Central memory CD8-positive, alpha-beta T cell (primary cell): ENCODE results near the gene C19orf53.
"Not testable (repeated sequence)": the region's sequence is repeated elsewhere in the genome, so short reads cannot be mapped to it uniquely, and the experiment has no call there.

Experiments used
- ATAC-seq: fragments of 150-1000 bp; cut with Tn5 transposase; replicated peaks from 2 replicates; pipeline ENCODE4 v1.10.0; 2022; ENCODE audit warnings: mild to moderate bottlenecking, moderate FRiP score, moderate number of reproducible peaks; ENCODE audit not compliant: poor library complexity, severe bottlenecking; ENCODE audit errors: extremely low read depth
- DNase-seq, 2 donors: peaks; one replicate each; pipeline ENCODE4 v3.0.0; 2021; ENCODE audit warnings: low spot score in 2 of 2
- H3K27ac Mint-ChIP-seq: one replicate; pipeline ENCODE4 v1.8.0; 2022; ENCODE audit warnings: low read depth, mild to moderate bottlenecking, moderate library complexity, mixed read lengths
- H3K27me3 Mint-ChIP-seq: one replicate; pipeline ENCODE4 v1.8.0; 2022; ENCODE audit warnings: mixed read lengths
- H3K36me3 Mint-ChIP-seq: one replicate; pipeline ENCODE4 v1.8.0; 2022; ENCODE audit warnings: mild to moderate bottlenecking, moderate library complexity, mixed read lengths; ENCODE audit not compliant: insufficient read depth
- H3K4me1 Mint-ChIP-seq: one replicate; pipeline ENCODE4 v1.8.0; 2022; ENCODE audit warnings: mixed read lengths
- H3K4me3 Mint-ChIP-seq: one replicate; pipeline ENCODE4 v1.8.0; 2022; ENCODE audit warnings: mild to moderate bottlenecking, moderate library complexity, mixed read lengths
- H3K9me3 Mint-ChIP-seq: one replicate; pipeline ENCODE4 v1.8.0; 2022; ENCODE audit warnings: mixed read lengths

C19orf53 gene

GRCh38 chr19:13765395-13766094, 8.7 kb upstream of the C19orf53 start:
- peak overlapping the region; percentile 94 for H3K27ac Mint-ChIP-seq
- no peaks in the 10 kb centered on the region for H3K27me3 Mint-ChIP-seq
- H3K9me3 Mint-ChIP-seq: no peaks in the 10 kb centered on the region
- ATAC-seq (no peak), DNase-seq (no peak)
- H3K36me3 Mint-ChIP-seq: peaks cover 25% of the 10 kb centered on the region
- H3K4me3 Mint-ChIP-seq: peak overlapping the region; percentile 88
- peaks cover 15% of the 10 kb centered on the region for H3K4me1 Mint-ChIP-seq

- Mint-ChIP-seq H3K9me3 (no peaks in the 10 kb centered on the region), H3K27me3 (no peaks in the 10 kb centered on the region), H3K4me1 (peaks cover 15% of the 10 kb centered on the region), H3K4me3 (peak overlapping the region; percentile 88), H3K36me3 (peaks cover 25% of the 10 kb centered on the region), H3K27ac (peak overlapping the region; percentile 94)
- DNase-seq (no peak), ATAC-seq (no peak)
Observed at GRCh38 chr19:13766095-13766481, 8.2 kb upstream of the C19orf53 start.

DNA sequence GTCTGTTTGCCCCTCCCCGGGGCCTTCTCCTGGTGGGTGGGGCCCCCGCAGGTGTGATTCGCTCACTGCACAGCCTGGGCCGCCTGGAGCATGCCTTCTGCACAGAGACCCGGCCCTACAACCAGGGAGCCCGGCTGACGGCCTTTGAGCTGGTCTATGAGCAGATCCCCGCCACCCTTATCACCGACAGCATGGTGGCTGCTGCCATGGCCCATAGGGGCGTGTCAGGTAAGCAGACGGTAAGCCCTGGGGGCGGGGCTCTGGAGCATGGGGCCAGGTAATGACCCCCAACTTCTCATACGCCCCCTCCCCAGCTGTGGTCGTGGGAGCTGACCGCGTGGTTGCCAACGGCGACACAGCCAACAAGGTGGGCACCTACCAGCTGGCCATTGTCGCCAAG, 5.7 kb upstream of the C19orf53 start:
- DNase-seq: no peak
- no peaks in the 10 kb centered on the region for H3K9me3 Mint-ChIP-seq

DNA sequence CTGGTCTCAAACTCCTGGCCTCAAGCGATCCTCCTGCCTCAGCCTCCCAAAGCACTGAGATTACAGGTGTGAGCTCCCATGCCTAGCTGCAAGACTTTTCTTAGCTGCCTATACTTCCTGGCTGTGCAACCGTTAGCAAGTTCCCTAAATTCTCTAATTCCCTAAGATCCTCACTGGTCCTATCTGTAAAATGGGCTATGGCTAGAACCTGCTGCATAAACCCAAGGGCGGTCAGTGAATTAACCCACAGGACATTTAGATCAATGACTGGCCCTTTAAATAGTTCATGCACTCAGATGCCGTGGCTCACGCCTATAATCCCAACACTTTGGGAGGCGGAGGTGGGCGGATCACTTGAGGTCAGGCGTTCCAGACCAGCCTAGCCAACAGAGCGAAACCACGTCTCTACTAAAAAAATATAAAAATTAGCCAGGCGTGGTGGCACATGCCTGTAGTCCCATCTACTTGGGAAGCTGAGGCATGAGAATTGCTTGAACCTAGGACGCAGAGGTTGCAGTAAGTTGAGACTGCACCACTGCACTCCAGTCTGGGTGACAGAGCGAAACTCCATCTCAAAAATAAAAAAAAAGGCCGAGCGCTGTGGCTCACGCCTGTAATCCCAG, 4.1 kb upstream of the C19orf53 start:
- ATAC-seq (no peak), DNase-seq (no peak)
- Mint-ChIP-seq H3K27me3 (no peaks in the 10 kb centered on the region), H3K27ac (no peak overlapping the region), H3K4me3 (no peak overlapping the region), H3K36me3 (peaks cover 29% of the 10 kb centered on the region), H3K4me1 (peaks cover 26% of the 10 kb centered on the region), H3K9me3 (no peaks in the 10 kb centered on the region)

More for the DNA sequence above, 5.7 kb upstream of the C19orf53 start:
- Mint-ChIP-seq H3K36me3 (peaks cover 25% of the 10 kb centered on the region), H3K27ac (no peak overlapping the region), H3K4me3 (no peak overlapping the region), H3K27me3 (no peaks in the 10 kb centered on the region), H3K4me1 (peaks cover 15% of the 10 kb centered on the region)
- ATAC-seq: no peak

DNA sequence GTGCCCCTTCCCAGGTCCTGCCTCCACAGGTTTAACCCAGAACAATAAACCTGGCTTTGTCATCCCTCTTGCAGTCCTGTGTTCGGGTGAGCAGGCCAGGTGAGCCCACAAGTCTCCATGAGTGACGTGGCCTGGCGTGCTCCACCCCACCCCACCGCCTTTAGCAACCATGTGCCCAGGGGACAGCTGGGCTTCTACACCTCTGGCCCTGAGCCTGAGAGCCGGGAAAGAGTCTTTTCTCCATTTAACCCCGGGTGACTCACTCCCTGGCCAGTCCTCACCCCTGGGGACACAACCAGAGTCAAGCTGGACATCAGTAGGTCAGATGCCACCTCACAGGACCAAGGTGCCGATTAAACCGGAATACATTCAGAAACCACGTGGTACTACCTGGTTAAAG, 4.1 kb downstream of the C19orf53 start:
- no peak for DNase-seq
- Mint-ChIP-seq H3K27ac (no peak overlapping the region), H3K36me3 (peaks cover 18% of the 10 kb centered on the region), H3K9me3 (no peaks in the 10 kb centered on the region), H3K4me3 (no peak overlapping the region), H3K27me3 (no peaks in the 10 kb centered on the region), H3K4me1 (peaks cover 30% of the 10 kb centered on the region)
- no peak for ATAC-seq

DNA sequence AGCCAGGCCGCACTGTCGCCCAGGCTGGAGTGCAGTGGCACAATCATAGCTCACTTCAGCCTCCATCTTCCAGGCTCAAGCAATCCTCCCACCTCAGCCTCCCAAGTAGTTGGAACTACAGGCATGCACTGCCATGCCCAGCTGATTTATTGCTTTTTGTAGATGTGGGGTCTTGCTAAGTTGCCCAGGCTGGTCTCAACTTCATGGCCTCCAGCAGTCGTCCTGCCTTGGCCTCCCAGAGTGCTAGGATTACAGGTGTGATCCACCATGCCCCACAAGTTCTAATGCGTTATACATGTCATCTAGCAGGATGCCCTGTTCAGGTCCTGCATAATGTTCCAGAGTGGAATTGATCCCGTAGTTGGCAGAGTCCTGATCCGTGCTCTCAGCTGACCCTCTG, 4.6 kb downstream of the C19orf53 start:
- no peaks in the 10 kb centered on the region for H3K27me3 Mint-ChIP-seq
- H3K4me3 Mint-ChIP-seq: no peak overlapping the region
- H3K4me1 Mint-ChIP-seq: peaks cover 30% of the 10 kb centered on the region
- no peak overlapping the region for H3K27ac Mint-ChIP-seq
- DNase-seq (no peak), ATAC-seq (no peak)
- no peaks in the 10 kb centered on the region for H3K9me3 Mint-ChIP-seq
- H3K36me3 Mint-ChIP-seq: peaks cover 18% of the 10 kb centered on the region

- H3K27ac Mint-ChIP-seq, H3K27me3 Mint-ChIP-seq, H3K9me3 Mint-ChIP-seq, H3K4me3 Mint-ChIP-seq, ATAC-seq, DNase-seq: not testable (repeated sequence)
- Mint-ChIP-seq H3K4me1 (peaks cover 23% of the 10 kb centered on the region), H3K36me3 (peaks cover 15% of the 10 kb centered on the region)
Observed at GRCh38 chr19:13779794-13780193, 5.5 kb downstream of the C19orf53 start.

GRCh38 chr19:13781547-13781946, 7.3 kb downstream of the C19orf53 start:
- Mint-ChIP-seq H3K4me3 (no peak overlapping the region), H3K9me3 (no peaks in the 10 kb centered on the region), H3K36me3 (peaks cover 9% of the 10 kb centered on the region), H3K27ac (no peak overlapping the region), H3K27me3 (no peaks in the 10 kb centered on the region), H3K4me1 (peaks cover 13% of the 10 kb centered on the region)
- DNase-seq: no peak
- ATAC-seq: no peak

GRCh38 chr19:13782537-13782936, 8.3 kb downstream of the C19orf53 start:
- H3K4me3 Mint-ChIP-seq: no peak overlapping the region
- H3K27ac Mint-ChIP-seq: no peak overlapping the region
- no peaks in the 10 kb centered on the region for H3K9me3 Mint-ChIP-seq
- peaks cover 9% of the 10 kb centered on the region for H3K36me3 Mint-ChIP-seq
- ATAC-seq (no peak), DNase-seq (no peak)
- no peaks in the 10 kb centered on the region for H3K27me3 Mint-ChIP-seq
- peaks cover 12% of the 10 kb centered on the region for H3K4me1 Mint-ChIP-seq

- Mint-ChIP-seq H3K27ac (peak overlapping the region; percentile 36), H3K36me3 (peaks cover 9% of the 10 kb centered on the region), H3K4me1 (peaks cover 21% of the 10 kb centered on the region), H3K9me3 (no peaks in the 10 kb centered on the region), H3K27me3 (no peaks in the 10 kb centered on the region), H3K4me3 (no peak overlapping the region)
- ATAC-seq (no peak), DNase-seq (no peak)
Observed at GRCh38 chr19:13783565-13784500, 9.6 kb downstream of the C19orf53 start.

DNA sequence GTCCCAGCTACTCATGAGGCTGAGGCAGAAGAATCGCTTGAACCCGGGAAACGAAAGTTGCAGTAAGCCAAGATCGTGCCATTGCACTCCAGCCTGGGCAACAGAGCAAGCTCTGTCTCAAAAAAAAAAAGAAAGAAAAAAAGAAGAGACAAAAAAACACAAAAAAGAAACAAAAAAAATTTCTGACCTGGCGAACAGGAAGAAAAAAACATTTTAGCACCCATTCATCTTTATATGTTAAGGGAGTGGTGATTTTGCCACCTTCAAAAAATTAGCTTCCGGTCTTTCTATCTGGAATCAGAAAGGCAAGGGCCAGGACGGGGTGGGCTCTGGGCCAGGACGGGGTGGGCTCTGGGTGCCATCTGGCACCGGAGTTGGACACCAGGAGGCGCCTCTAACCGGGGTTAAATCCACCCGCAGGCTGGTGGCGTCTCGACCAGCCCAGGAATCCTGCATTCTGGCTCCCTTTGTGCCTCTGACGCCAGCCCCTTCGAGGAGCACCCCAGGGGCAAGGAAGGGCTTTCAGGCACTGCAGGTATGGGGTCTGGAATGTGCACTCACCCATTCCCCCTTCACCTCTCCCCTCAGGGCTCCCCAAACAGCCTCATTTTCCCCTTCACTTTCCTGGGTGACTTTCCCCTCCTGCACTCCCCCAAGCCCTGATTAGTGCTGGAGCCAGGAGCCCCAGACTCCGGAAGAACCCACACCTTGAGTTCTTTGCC, 10.6 kb downstream of the C19orf53 start:
- Mint-ChIP-seq H3K4me3 (peak overlapping the region; percentile 32), H3K9me3 (no peaks in the 10 kb centered on the region), H3K36me3 (peaks cover 7% of the 10 kb centered on the region), H3K27ac (peak overlapping the region; percentile 89), H3K4me1 (peaks cover 26% of the 10 kb centered on the region), H3K27me3 (no peaks in the 10 kb centered on the region)
- peak; percentile 38 for ATAC-seq
- peak; percentile 47 to 56 for DNase-seq

DNA sequence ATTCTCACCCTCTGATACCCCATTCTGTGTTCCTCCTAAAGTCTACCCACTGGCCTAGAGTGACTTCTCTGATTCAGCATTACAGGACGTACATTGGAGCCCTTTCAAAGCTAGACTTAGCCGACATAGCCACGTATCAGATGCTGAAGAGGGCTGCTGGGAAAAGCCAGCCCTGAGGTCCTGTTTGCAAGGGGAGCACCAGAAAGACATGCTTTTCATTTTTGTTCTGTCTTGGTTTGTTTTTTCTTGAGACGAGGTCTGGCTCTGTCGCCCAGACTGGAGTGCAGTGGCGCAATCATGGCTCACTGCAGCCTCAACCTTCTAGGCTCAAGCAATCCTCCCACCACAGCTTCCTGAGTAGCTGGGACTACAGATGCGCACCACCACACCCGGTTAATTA, 14.7 kb downstream of the C19orf53 start:
- DNase-seq (peak in 1 of 2 donors; percentile 46), ATAC-seq (peak; percentile 25)
- H3K4me1 Mint-ChIP-seq: peaks cover 35% of the 10 kb centered on the region
- H3K4me3 Mint-ChIP-seq: peak overlapping the region; percentile 61
- H3K36me3 Mint-ChIP-seq: peaks cover 15% of the 10 kb centered on the region
- no peaks in the 10 kb centered on the region for H3K27me3 Mint-ChIP-seq
- no peaks in the 10 kb centered on the region for H3K9me3 Mint-ChIP-seq
- peak overlapping the region; percentile 98 for H3K27ac Mint-ChIP-seq
